Activated naive CD4-positive, alpha-beta T cell treated with Interleukin-2 at 50 U/mL for 16 hours (primary cell): ENCODE results near the gene CENPL.

ENCODE experiments used
- DNase-seq: peaks from one replicate; pipeline ENCODE4 v3.0.0-alpha.2; 2020

CENPL gene

GRCh38 chr1:173753830-173754229 lies 70.9 kb downstream of the CENPL start:
- DNase-seq, result no peak
